Glomerular endothelial cell (primary cell): ENCODE data around the gene HTR3D. TPM values are rescaled to one million over a fixed set of nuclear protein-coding genes. Genes with fewer than 3 reads are reported as not detected.
"Not testable (repeated sequence)": the region's sequence is repeated elsewhere in the genome, so short reads cannot be mapped to it uniquely, and the experiment has no call there.

ENCODE experiments used
- DNase-seq: peaks from one replicate; pipeline ENCODE4 v3.0.0-alpha.2; 2011; ENCODE audit warnings: low read depth, low spot score; ENCODE audit errors: extremely low read depth
- total RNA-seq: library from RNA; depleted of rRNA; stranded (reverse); fragments of >200 nt; gene quantifications from 2 replicates; pipeline ENCODE4 v1.2.3, GENCODE V29; 2015

HTR3D gene
- total RNA-seq, 1 donor from 2014 or later, result not detected

DNA sequence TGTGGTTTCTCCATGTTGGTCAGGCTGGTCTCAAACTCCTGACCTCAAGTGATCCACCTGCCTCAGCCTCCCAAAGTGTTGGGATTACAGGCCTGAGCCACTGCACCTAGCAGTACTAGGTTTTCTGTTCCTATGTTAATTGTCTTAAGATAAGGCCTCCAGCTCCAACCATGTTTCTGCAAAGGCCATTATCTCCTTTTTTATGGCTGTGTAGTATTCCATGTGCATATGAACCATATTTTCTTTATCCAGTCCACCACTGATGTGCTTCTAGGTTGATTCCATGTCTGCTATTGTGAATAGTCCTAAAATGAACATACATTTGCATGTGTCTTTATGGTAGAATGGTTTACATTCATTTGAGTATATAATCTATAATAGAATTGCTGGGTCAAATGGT is 31.1 kb downstream of the HTR3D start:
- no peak for DNase-seq

DNA sequence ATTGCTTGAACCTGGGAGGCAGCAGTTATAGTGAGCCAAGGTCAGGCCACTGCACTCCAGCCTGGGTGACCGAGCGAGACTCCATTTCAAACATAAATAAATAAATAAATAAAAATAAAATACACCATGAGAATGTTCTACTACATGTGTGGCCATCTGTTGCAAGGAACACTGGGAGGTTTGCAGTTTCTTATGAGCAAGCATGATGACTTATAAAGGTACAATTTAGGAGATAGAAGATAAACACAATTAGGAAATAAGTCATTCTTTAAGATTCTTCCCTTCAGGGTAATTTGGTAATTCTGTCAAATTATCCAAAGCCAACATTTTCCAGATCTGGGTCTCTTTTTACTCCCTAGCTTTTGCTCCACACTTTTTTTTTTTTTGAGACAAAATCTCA is 34.7 kb downstream of the HTR3D start:
- no peak for DNase-seq

DNA sequence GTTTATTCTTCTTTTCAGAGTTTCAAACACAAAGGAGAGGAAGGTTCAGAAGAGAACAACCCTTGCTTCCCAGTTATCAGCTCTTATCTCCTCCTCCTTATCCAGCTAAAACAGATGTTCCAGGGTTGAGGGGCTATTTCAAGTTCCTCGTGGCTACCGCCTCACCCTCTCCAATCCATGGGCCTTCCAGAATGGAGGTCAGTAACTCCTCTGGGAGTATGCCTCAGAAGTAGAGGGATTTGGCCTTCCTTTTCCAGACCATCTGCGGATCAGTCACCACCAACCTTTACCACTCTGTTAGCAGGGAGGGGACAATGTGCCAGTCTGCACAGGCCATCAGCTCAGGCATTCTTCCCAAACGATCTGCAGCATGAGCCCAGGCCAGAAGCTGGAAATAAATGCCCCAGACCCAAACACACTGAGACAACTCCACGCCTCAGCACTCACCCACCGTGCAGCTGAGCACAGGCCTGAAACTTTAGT is 36.1 kb downstream of the HTR3D start:
- DNase-seq, result no peak

DNA sequence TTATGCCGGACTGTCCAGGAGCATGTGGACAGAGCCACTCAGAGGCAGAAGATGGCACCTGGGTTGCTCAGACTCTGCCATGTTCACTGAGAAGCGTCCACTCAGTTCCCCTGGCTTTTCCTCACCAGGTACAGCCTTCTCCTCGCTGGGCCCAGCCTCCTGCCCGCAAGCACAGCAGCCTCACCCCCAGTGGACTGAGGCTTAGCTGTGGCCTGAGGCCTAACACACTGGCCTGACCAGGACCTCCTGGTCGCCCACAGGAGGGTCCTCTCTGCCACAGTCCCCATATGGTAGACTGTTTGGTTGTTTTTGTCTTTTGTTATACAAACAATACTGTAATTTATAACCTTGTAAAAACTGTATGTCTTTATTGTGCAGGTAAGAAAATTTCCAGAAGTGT is 36.8 kb downstream of the HTR3D start:
- no peak for DNase-seq

DNA sequence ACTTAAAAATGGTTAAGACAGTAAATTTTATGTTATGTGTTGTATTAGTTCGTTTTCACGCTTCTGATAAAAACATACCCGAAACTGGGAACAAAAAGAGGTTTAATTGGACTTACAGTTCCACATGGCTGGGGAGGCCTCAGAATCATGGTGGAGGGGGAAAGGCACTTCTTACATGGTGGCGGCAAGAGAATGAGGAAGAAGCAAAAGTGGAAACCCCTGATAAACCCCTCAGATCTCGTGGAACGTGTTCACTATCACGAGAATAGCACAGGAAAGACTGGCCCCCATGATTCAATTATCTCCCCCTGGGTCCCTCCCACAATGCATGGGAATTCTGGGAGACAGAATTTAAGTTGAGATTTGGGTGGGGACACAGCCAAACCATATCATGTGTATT is 39.6 kb downstream of the HTR3D start:
- not testable (repeated sequence) for DNase-seq

DNA sequence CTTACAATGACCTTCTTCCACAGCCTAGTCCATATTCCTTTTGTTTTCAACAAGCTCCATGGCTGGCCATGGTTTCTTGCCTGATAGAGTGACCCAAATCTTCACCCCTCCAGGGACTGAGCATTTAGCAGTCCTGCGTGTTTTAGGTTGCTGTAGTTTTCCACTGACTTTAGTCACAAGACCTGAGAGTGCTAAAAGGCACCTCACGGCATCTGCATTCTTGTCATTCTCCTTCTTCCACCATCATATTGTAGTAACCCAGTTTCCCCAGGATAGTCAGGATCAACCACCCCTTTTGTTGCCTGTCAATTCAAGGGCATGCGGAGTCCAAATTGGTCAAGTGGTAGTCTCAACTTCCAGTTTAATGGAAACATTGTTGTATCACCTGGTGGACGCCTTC is 42.1 kb downstream of the HTR3D start:
- no peak for DNase-seq

DNA sequence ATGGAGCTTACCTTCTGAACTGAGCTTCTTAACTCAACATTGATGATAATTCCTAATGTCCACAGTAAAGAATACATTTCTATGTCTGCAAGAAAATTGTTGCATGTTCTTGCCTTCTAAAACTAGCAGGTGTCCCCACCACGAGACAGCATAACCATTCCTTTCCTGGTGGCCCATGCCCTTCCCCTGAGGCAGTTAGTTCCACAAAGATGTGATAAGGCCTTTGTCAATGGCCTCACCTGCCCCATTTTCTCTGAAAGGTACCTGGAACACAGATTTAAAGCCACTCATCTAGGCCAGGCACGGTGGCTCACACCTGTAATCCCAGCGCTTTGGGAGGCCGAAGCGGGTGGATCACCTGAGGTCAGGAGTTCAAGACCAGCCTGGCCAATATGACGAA is 44.4 kb downstream of the HTR3D start:
- no peak for DNase-seq

DNA sequence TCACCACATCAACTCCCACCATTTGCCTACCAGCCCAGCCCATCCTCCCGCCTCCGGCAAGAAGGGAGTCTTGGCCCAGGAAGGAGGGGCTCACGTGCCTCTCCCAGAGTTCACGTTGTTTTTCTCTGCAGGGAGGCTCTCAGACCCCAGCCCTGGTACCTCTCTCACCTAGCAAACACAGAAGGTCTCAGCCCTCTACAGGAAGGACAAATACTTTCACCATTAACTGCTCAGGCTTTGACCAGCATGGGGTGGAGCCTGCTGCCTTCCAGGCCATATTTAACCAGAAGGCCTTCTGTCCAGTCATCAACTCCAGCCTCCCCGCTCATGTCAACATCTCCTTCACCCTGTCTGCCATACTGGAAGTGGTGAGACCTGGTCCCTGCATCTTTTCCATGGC is 46.3 kb downstream of the HTR3D start:
- DNase-seq, result no peak

DNA sequence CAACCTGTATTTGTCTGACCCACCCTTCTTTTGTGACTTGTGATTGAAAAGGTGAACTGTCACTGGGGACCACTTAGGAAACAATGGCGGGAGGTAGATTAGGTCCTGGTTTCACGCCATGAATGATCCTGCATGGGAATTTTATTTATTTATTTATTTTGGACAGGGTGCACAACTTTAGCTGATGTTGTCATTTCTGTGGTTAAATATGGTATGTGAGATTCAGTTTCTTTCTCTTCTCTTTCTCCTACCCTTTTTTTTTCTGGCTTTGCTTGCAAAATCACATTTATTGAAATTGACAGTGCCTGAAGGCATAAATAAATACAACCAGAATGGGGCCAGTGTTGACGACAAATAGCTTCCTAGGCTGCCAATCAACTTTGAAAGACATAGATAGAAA is 47.3 kb downstream of the HTR3D start:
- DNase-seq, result no peak

DNA sequence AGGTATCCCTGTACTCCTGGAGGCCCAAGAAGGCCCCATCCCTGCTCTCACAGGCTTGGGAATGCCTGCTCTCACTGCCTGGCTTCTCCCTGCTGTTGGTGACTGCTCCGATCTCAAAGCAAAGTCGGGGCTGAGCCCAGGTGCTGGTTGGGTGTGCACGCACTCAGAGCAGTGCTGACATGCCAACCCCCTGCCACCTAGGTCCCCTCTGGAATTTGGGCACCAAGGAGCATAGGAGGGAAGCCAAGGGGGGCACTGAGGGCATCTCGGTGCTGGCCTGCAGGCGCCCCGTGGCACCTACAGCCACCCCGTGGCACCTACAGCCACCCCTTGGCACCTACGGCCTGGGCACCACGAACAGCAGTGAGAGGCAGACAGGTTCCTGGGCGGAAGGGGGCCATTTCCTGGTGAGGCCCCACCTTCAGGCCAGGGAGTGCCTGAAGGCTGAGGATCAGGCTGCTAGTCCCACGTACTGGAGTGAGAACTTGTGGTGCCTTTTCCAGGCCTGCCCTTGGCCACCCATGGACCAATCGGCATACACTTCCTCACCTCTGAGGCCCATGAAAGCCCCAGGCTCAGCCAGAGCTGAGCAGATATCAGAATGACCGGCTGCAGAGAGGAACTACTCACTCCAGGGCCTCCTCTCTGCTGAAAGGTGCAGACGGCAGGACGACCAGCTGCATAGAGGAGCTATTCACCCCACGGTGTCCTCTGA is 49.7 kb downstream of the HTR3D start:
- DNase-seq, result no peak

DNA sequence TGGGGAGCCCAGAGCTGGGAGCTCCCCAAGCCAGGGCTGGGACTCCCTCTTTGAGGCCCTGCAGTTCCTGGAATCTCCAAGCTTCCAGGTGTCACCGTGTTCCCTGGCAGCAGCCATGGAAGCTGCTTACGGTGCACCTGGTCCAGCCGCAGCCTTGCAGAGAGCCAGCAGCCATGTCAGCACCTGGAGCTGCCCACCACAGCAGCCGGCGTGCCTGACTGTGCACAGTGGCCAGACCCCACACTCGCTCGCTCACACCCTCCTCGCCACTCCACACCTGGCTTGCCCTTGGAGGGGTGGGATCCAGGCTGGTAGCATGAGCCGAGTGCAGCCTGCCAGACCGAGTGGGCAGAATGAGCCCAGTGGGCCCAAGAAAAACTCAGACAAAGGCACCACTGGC is 50.5 kb downstream of the HTR3D start:
- no peak for DNase-seq

DNA sequence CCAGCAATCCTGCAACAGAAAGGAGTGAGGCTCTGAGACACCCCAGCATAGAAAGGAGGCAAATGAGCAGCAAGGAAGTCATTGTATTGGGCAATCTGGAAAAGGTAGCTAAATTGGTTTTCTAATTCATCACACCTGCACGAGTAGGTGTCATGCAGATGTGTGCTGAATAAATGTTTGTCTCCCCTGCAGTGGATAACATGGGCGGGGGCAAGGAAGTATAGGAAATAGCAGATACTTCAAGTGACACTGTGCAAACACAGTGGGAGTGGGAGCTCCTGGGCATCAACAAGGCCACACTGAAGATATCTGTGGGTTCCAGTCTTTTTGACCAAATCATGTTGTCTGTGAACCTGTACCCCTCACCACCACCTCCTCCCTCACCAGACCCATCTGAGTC is 50.9 kb downstream of the HTR3D start:
- no peak for DNase-seq

DNA sequence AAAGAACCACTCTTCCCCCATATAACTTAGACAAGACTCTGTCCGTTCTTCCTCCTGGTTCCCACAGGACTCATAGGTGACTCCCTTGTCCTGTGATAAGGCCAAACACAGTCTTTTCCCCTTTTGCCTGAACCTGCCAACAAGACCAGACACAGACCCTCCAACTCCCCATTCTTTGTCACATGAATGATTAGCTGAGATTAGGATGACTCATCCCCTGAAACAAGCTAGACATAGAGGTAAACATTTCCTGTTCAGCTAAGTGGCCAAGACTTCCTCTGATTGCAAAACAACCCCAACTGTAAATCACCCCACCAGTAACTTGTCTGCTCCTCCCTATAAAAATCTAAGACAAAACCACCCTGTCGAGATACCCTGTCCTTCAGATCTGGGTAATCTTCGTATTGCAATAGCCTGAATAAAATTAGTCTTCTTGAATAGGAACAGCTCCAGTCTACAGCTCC is 53.9 kb downstream of the HTR3D start:
- peak; percentile 41 for DNase-seq

Other genes with a start within 250 kb of the HTR3D start
- gene MAP6D1, start 206.2 kb upstream of the HTR3D start, total RNA-seq, result 5.3 and 10.0 TPM in 2 replicates
- gene PARL, start 146.9 kb upstream of the HTR3D start, total RNA-seq, result 21.8 and 29.6 TPM in 2 replicates
- gene ABCC5, start 13.9 kb upstream of the HTR3D start, total RNA-seq, result 6.3 and 12.2 TPM in 2 replicates
- not detected in 2 replicates for gene HTR3C, start 21.3 kb downstream of the HTR3D start, total RNA-seq
- gene HTR3E, start 65.3 kb downstream of the HTR3D start, total RNA-seq, result not detected in 2 replicates
- gene EIF2B5, start 103.6 kb downstream of the HTR3D start, total RNA-seq, result 21.1 and 29.8 TPM in 2 replicates
- 42.3 and 47.1 TPM in 2 replicates for gene DVL3, start 123.6 kb downstream of the HTR3D start, total RNA-seq
- 404 and 435 TPM in 2 replicates for gene AP2M1, start 143.1 kb downstream of the HTR3D start, total RNA-seq
- 41.5 and 65.8 TPM in 2 replicates for gene ABCF3, start 154.5 kb downstream of the HTR3D start, total RNA-seq
- gene VWA5B2, start 197.8 kb downstream of the HTR3D start, total RNA-seq, result 0.19 and 1.3 TPM in 2 replicates
- gene ALG3, start 217.2 kb downstream of the HTR3D start, total RNA-seq, result 68.3 and 72.4 TPM in 2 replicates
- gene EEF1AKMT4, start 217.9 kb downstream of the HTR3D start, total RNA-seq, result 3.1 and 5.8 TPM in 2 replicates
- 0.58 TPM in 1 of 2 replicates, not detected in the other for gene CAMK2N2, start 229.8 kb downstream of the HTR3D start, total RNA-seq
- not detected in 2 replicates for gene ECE2, start 244.3 kb downstream of the HTR3D start, total RNA-seq